Panc1 (cell line): ENCODE results near the gene MBD1. TPM values are rescaled to one million over a fixed set of nuclear protein-coding genes. Genes with fewer than 3 reads are reported as not detected.
"Not testable (repeated sequence)": the region's sequence is repeated elsewhere in the genome, so short reads cannot be mapped to it uniquely, and the experiment has no call there.

Experiments used
- ATAC-seq: fragments of 200-7000 bp; cut with Tn5 transposase; 2 replicates; pipeline ENCODE4 v1.9.1; 2020; ENCODE audit warnings: mild to moderate bottlenecking, moderate library complexity
- BruUV-seq: library from RNA; stranded (reverse); fragments of 400-500 nt; replicated peaks from 2 replicates; lab custom pipeline; 2021; lab: Mats Ljungman, UMichigan
- CTCF ChIA-PET: fragments of 300-600 bp; sonication (Branson Sonifier 250); formaldehyde crosslinking; loops from one replicate; lab custom pipeline; 2022; ENCODE audit warnings: antibody characterized with exemption; lab: Charles Lee
- POLR2A ChIA-PET: fragments of 300-600 bp; sonication (Branson Sonifier 250); formaldehyde crosslinking; loops from one replicate; lab custom pipeline; 2022; ENCODE audit warnings: antibody characterized with exemption; lab: Charles Lee
- DNase-seq: peaks from one replicate; pipeline ENCODE4 v3.0.0-alpha.2; 2010; ENCODE audit warnings: low read depth, low spot score
- H3K27ac ChIP-seq: 2 replicates; pipeline ENCODE4 v1.5.1; 2011; ENCODE audit warnings: mild to moderate bottlenecking, low read length, inconsistent platforms
- H3K27me3 ChIP-seq: fragments of 200-500 bp; sonication (Bioruptor generic); 2 replicates; pipeline ENCODE4 v1.6.0; 2014; ENCODE audit warnings: low read length, inconsistent platforms; ENCODE audit not compliant: control insufficient read depth, insufficient read depth
- H3K36me3 ChIP-seq: fragments of 200-500 bp; sonication (Bioruptor generic); 2 replicates; pipeline ENCODE4 v1.5.1; 2014; ENCODE audit warnings: inconsistent platforms, mild to moderate bottlenecking, low read length, moderate library complexity; ENCODE audit not compliant: control insufficient read depth, insufficient read depth
- H3K4me1 ChIP-seq: 2 replicates; pipeline ENCODE4 v1.5.1; 2011; ENCODE audit warnings: inconsistent platforms, mild to moderate bottlenecking, low read length, moderate library complexity; ENCODE audit not compliant: control insufficient read depth, insufficient read depth
- H3K4me3 ChIP-seq, 2 experiments: 2 replicates each; pipeline ENCODE4 v1.5.1; 2011 to 2012; ENCODE audit warnings: low read depth in 2 of 2, low read length in 2 of 2, mild to moderate bottlenecking in 2 of 2, inconsistent platforms in 1 of 2, moderate library complexity in 1 of 2
- H3K9me3 ChIP-seq: fragments of 200-500 bp; sonication (Bioruptor generic); 2 replicates; pipeline ENCODE4 v1.5.1; 2014; ENCODE audit warnings: low read depth, mild to moderate bottlenecking, inconsistent platforms, low read length, moderate library complexity; ENCODE audit not compliant: control insufficient read depth, insufficient read depth
- CTCF ChIP-seq: fragments of 450-650 bp; IDR thresholded peaks from 2 replicates; pipeline ENCODE4 v1.5.1; 2017; ENCODE audit warnings: mild to moderate bottlenecking
- POLR2AphosphoS5 ChIP-seq: IDR thresholded peaks from 2 replicates; pipeline ENCODE4 v1.6.1; 2012; ENCODE audit warnings: mild to moderate bottlenecking, low read depth, low read length, moderate library complexity
- REST ChIP-seq, 2 experiments: IDR thresholded peaks; 2 replicates each; pipeline ENCODE4 v1.6.1; 2011 to 2012; ENCODE audit warnings: low read depth in 2 of 2, control low read depth in 1 of 2, low read length in 1 of 2, mild to moderate bottlenecking in 1 of 2, moderate library complexity in 1 of 2; ENCODE audit not compliant: insufficient read depth in 1 of 2
- SIN3A ChIP-seq: IDR thresholded peaks from 2 replicates; pipeline ENCODE4 v1.6.1; 2012; ENCODE audit warnings: low read depth, mild to moderate bottlenecking, low read length, moderate library complexity, borderline replicate concordance; ENCODE audit not compliant: insufficient read depth
- TCF7L2 ChIP-seq: IDR thresholded peaks from 2 replicates; pipeline ENCODE4 v1.6.1; 2011; ENCODE audit warnings: mild to moderate bottlenecking, low read depth, low read length, inconsistent platforms
- in situ Hi-C: cut with HindIII; loops from 2 replicates; pipeline ENCODE4 v1.10.0; 2016; ENCODE audit warnings: low sequenced_read_pairs, low pct_unique_long_range_greater_than_20kb
- intact Hi-C: fragments of 100-400 bp; cut with micrococcal nuclease; formaldehyde crosslinking; loops from one replicate; pipeline ENCODE4 v1.10.0; 2022; ENCODE audit not compliant: unreplicated experiment
- total RNA-seq: library from RNA; stranded (reverse); gene quantifications from one replicate; pipeline ENCODE4 v1.2.1, GENCODE V29; 2021; ENCODE audit not compliant: unreplicated experiment

MBD1 gene
- total RNA-seq, 1 experiment from 2014 or later = 47.3 TPM

- ATAC-seq (no peak), DNase-seq (no peak)
- no peak for TF ChIP-seq POLR2AphosphoS5
- TF ChIP-seq SIN3A = no peak
- TF ChIP-seq TCF7L2 = no peak
- TF ChIP-seq CTCF = no peak
- no peak for TF ChIP-seq REST (IDR thresholded peaks at IDR 0.05; ENCODE audit: insufficient read depth in 1 of 2, low read depth in 2 of 2, low read length in 1 of 2)
- CTCF ChIA-PET = no interaction called here
- H3K27me3 ChIP-seq = no peaks in the 10 kb centered on the region
- no TSS peak for BruUV-seq
- in situ Hi-C loops (no loop called here), intact Hi-C loops (no loop called here)
- H3K4me3 ChIP-seq = no peak overlapping the region
- H3K9me3 ChIP-seq = no peaks in the 10 kb centered on the region
- no peaks in the 10 kb centered on the region for H3K4me1 ChIP-seq
- H3K36me3 ChIP-seq = no peaks in the 10 kb centered on the region
- no peak overlapping the region for H3K27ac ChIP-seq
- POLR2A ChIA-PET = no interaction called here
These were observed 48.9 kb downstream of the MBD1 start for GRCh38 chr18:50232419-50232818.

GRCh38 chr18:50231621-50232020 lies 49.7 kb downstream of the MBD1 start:
- CTCF ChIA-PET = no interaction called here
- no peaks in the 10 kb centered on the region for H3K27me3 ChIP-seq
- no peaks in the 10 kb centered on the region for H3K4me1 ChIP-seq
- no peak overlapping the region for H3K4me3 ChIP-seq
- TF ChIP-seq REST (IDR thresholded peaks at IDR 0.05; ENCODE audit: insufficient read depth in 1 of 2, low read depth in 2 of 2, low read length in 1 of 2) (no peak), CTCF (no peak), POLR2AphosphoS5 (no peak), TCF7L2 (no peak), SIN3A (no peak)
- POLR2A ChIA-PET = no interaction called here
- ATAC-seq (no peak), DNase-seq (no peak)
- intact Hi-C loops = no loop called here
- in situ Hi-C loops = no loop called here
- BruUV-seq = no TSS peak
- H3K27ac ChIP-seq = no peak overlapping the region
- no peaks in the 10 kb centered on the region for H3K9me3 ChIP-seq
- H3K36me3 ChIP-seq = no peaks in the 10 kb centered on the region

- DNase-seq, intact Hi-C loops: not testable (repeated sequence)
These were observed 61.1 kb downstream of the MBD1 start for GRCh38 chr18:50220249-50220648.

More at GRCh38 chr18:50220249-50220648, 61.1 kb downstream of the MBD1 start:
- H3K4me3 ChIP-seq, CTCF ChIA-PET, H3K36me3 ChIP-seq, H3K4me1 ChIP-seq, H3K27ac ChIP-seq, BruUV-seq, H3K27me3 ChIP-seq, H3K9me3 ChIP-seq, in situ Hi-C loops, POLR2A ChIA-PET, ATAC-seq: not testable (repeated sequence)
